HG03342 (cell line): ENCODE data around the gene DMD.

Experiments
- ATAC-seq: cut with Tn5 transposase; IDR thresholded peaks from one replicate; pipeline ENCODE4 v1.9.1; 2021; ENCODE audit warnings: mild to moderate bottlenecking, moderate library complexity; ENCODE audit not compliant: unreplicated experiment

The DMD gene

GRCh38 chrX:31215277-31215815 lies 1996.0 kb downstream of the DMD start:
- ATAC-seq, result no peak

GRCh38 chrX:31213941-31214340 lies 1997.4 kb downstream of the DMD start:
- peak; percentile 51 for ATAC-seq

GRCh38 chrX:31212856-31213748 lies 1998.2 kb downstream of the DMD start:
- no peak for ATAC-seq

- no peak for ATAC-seq
Measured at GRCh38 chrX:31209005-31209628, 2002.2 kb downstream of the DMD start.

- ATAC-seq, result no peak
Measured at GRCh38 chrX:31201503-31201902, 2009.8 kb downstream of the DMD start.

GRCh38 chrX:31200430-31200829 lies 2010.9 kb downstream of the DMD start:
- ATAC-seq, result no peak

GRCh38 chrX:31199840-31200114 lies 2011.6 kb downstream of the DMD start:
- no peak for ATAC-seq

GRCh38 chrX:31199056-31199839 lies 2012.1 kb downstream of the DMD start:
- no peak for ATAC-seq

- ATAC-seq, result no peak
Measured at GRCh38 chrX:31190221-31190975, 2021.0 kb downstream of the DMD start.

GRCh38 chrX:31186693-31187338 lies 2024.5 kb downstream of the DMD start:
- no peak for ATAC-seq

- no peak for ATAC-seq
Measured at GRCh38 chrX:31185884-31186283, 2025.5 kb downstream of the DMD start.

- ATAC-seq, result no peak
Measured at GRCh38 chrX:31181377-31182000, 2029.9 kb downstream of the DMD start.

- no peak for ATAC-seq
Measured at GRCh38 chrX:31179203-31179602, 2032.1 kb downstream of the DMD start.

GRCh38 chrX:31178769-31179125 lies 2032.6 kb downstream of the DMD start:
- no peak for ATAC-seq

- no peak for ATAC-seq
Measured at GRCh38 chrX:31178064-31178768, 2033.1 kb downstream of the DMD start.

GRCh38 chrX:31170792-31171191 lies 2040.6 kb downstream of the DMD start:
- ATAC-seq, result no peak

- ATAC-seq, result peak; percentile 99
Measured at GRCh38 chrX:31168551-31168950, 2042.8 kb downstream of the DMD start.

GRCh38 chrX:31166832-31167231 lies 2044.5 kb downstream of the DMD start:
- no peak for ATAC-seq

GRCh38 chrX:31166416-31166815 lies 2044.9 kb downstream of the DMD start:
- no peak for ATAC-seq
